Esophagus muscularis mucosa (tissue), 4 donors: ENCODE results near the gene ZNF222. TPM values are rescaled to one million over a fixed set of nuclear protein-coding genes. Genes with fewer than 3 reads are reported as not detected.
A peak's percentile ranks its signal among the peaks of the same experiment; 100 is the strongest.

Experiments used
- DNase-seq: peaks from one replicate; pipeline ENCODE4 v3.0.0-alpha.2; 2017; ENCODE audit errors: extremely low spot score
- H3K27ac ChIP-seq, 4 donors: fragments of 200-600 bp; sonication (generic); replicated peaks in 1 of 4; 1 replicate in 3 of 4; 2 replicates in 1 of 4; pipeline ENCODE4 v1.5.1; 2016 to 2019; ENCODE audit warnings: mild to moderate bottlenecking in 1 of 4
- H3K27me3 ChIP-seq, 4 donors: fragments of 200-600 bp; sonication (generic); one replicate each; pipeline versions ENCODE4 v1.5.1 to v1.6.0; 2016 to 2019
- H3K36me3 ChIP-seq, 4 donors: fragments of 200-600 bp; sonication (generic); one replicate each; pipeline ENCODE4 v1.5.1; 2016 to 2019
- H3K4me1 ChIP-seq, 4 donors: fragments of 200-600 bp; sonication (generic); one replicate each; pipeline ENCODE4 v1.5.1; 2016 to 2019
- H3K4me3 ChIP-seq, 4 donors: fragments of 200-600 bp; sonication (generic); 1 replicate in 2 of 4; 2 replicates in 2 of 4; pipeline ENCODE4 v1.5.1; 2016 to 2019; ENCODE audit warnings: mild to moderate bottlenecking in 4 of 4, moderate library complexity in 1 of 4
- H3K9me3 ChIP-seq, 4 donors: fragments of 200-600 bp; sonication (generic); 1 replicate in 3 of 4; 2 replicates in 1 of 4; pipeline ENCODE4 v1.5.1; 2016 to 2019
- EP300 ChIP-seq: sonication (generic); formaldehyde crosslinking; IDR thresholded peaks from one replicate; pipeline ENCODE4 v1.6.1; 2017; ENCODE audit warnings: antibody characterized with exemption
- POLR2A ChIP-seq: fragments of 450-650 bp; IDR thresholded peaks from one replicate; pipeline ENCODE4 v1.6.1; 2017; ENCODE audit warnings: antibody characterized with exemption, moderate library complexity, mild to moderate bottlenecking, low read depth
- POLR2AphosphoS5 ChIP-seq, 2 donors: sonication (generic); formaldehyde crosslinking; IDR thresholded peaks; one replicate each; pipeline ENCODE4 v1.6.1; 2017; ENCODE audit warnings: antibody characterized with exemption in 2 of 2
- WGBS: methylation state at CpG from one replicate; pipeline ENCODE4 v1.1.5; 2018; 5-methylcytosine and 5-hydroxymethylcytosine counted together
- intact Hi-C: fragments of 100-400 bp; cut with DNase I; formaldehyde crosslinking; loops from one replicate; pipeline ENCODE4 v1.15.1; 2023
- total RNA-seq, 4 donors: library from RNA; depleted of rRNA; stranded (reverse); fragments of >200 nt; gene quantifications; one replicate each; pipeline versions ENCODE4 v1.1.0 to v1.2.1, GENCODE V29; 2016
- TF ChIP-seq, protein P1 (sequence below), 3 experiments: fragments of 200-600 bp in 2 of 3; fragments of 450-650 bp in 1 of 3; sonication (generic) in 2 of 3; IDR thresholded peaks; one replicate each; pipeline ENCODE4 v1.5.1; 2017 to 2019; ENCODE audit warnings: antibody characterized with exemption in 3 of 3, mild to moderate bottlenecking in 2 of 3, moderate library complexity in 1 of 3

ZNF222 gene
- total RNA-seq, 4 donors from 2014 or later, result 1.2 to 3.8 (median 2.3) TPM

DNA sequence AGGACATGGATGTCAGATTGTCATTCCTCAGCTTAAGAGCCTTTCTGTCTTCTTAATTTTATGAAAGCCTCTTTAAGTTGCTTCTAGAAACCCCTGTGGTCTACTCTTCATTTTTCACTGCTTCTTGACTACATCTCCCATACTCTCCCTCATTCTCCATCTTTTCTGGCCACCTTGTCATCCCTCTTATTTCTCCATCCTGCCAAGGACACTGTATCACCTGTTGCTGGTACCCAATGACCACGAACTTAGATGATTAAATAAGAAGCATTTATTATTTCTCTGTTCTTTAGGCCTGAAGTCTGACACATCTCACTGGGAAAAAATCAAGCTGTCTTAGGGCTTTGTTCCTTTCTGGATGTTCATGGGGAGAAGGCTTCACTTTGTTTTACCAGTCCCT lies 35.9 kb downstream of the ZNF222 start:
- no peak overlapping the region for H3K4me3 ChIP-seq
- H3K9me3 ChIP-seq, result peaks cover 0 to 46% (median 20%) of the 10 kb centered on the region in 4 donors
- no peak for DNase-seq
- intact Hi-C loops, result no loop called here
- H3K4me1 ChIP-seq, result no peaks in the 10 kb centered on the region
- 88% methylated on average over 1 of the region's 1 CpG for WGBS
- H3K36me3 ChIP-seq, result peaks cover 41 to 95% (median 77%) of the 10 kb centered on the region in 4 donors
- H3K27me3 ChIP-seq, result no peaks in the 10 kb centered on the region
- H3K27ac ChIP-seq, result no peak overlapping the region
- TF ChIP-seq POLR2A, result no peak
- no peak for TF ChIP-seq EP300
- no peak for TF ChIP-seq POLR2AphosphoS5 (IDR thresholded peaks at IDR 0.05)
- TF ChIP-seq, protein P1, sequence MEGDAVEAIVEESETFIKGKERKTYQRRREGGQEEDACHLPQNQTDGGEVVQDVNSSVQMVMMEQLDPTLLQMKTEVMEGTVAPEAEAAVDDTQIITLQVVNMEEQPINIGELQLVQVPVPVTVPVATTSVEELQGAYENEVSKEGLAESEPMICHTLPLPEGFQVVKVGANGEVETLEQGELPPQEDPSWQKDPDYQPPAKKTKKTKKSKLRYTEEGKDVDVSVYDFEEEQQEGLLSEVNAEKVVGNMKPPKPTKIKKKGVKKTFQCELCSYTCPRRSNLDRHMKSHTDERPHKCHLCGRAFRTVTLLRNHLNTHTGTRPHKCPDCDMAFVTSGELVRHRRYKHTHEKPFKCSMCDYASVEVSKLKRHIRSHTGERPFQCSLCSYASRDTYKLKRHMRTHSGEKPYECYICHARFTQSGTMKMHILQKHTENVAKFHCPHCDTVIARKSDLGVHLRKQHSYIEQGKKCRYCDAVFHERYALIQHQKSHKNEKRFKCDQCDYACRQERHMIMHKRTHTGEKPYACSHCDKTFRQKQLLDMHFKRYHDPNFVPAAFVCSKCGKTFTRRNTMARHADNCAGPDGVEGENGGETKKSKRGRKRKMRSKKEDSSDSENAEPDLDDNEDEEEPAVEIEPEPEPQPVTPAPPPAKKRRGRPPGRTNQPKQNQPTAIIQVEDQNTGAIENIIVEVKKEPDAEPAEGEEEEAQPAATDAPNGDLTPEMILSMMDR (IDR thresholded peaks at IDR 0.05), result no peak

DNA sequence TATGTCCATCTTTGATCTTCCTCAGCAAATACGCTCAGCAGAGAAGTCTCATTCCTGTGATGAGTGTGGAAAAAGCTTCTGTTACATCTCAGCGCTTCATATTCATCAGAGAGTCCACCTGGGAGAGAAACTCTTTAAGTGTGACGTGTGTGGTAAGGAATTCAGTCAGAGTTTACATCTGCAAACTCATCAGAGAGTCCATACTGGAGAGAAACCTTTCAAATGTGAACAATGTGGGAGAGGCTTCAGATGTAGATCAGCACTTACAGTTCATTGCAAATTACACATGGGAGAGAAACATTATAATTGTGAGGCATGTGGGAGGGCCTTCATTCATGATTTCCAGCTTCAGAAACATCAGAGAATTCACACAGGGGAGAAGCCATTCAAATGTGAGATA lies 41.1 kb downstream of the ZNF222 start:
- Histone ChIP-seq H3K9me3 (peaks cover 0 to 66% (median 38%) of the 10 kb centered on the region in 4 donors), H3K27ac (no peak overlapping the region), H3K36me3 (peaks cover 29 to 68% (median 58%) of the 10 kb centered on the region in 4 donors), H3K4me1 (peaks cover 0 to 3% (median 1%) of the 10 kb centered on the region in 4 donors), H3K27me3 (no peaks in the 10 kb centered on the region), H3K4me3 (no peak overlapping the region)
- no peak for DNase-seq
- 77% methylated on average over 3 of the region's 3 CpGs for WGBS
- intact Hi-C loops, result no loop called here
- no peak for TF ChIP-seq EP300
- TF ChIP-seq, protein P1 (IDR thresholded peaks at IDR 0.05), result no peak
- TF ChIP-seq POLR2A, result no peak
- no peak for TF ChIP-seq POLR2AphosphoS5 (IDR thresholded peaks at IDR 0.05)

DNA sequence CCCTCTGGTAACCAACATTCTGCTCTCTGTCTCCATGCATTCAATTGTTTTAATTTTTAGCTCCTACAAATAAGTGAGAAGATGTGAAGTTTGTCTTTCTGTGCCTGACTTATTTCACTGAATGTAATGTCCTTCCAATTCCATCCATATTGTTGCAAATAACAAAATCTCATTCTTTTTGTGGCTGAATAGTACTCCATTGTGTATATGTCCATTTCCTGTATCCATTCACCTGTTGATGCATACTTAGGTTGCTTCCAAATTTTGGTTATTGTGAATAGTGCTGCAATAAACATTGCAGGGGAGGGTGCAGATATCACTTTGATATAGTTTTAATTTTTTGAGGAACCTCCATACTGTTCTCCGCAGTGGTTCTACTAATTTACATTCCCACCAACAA lies 44.2 kb downstream of the ZNF222 start:
- H3K36me3 ChIP-seq, result peaks cover 10 to 37% (median 28%) of the 10 kb centered on the region in 4 donors
- H3K27me3 ChIP-seq, result no peaks in the 10 kb centered on the region
- H3K4me1 ChIP-seq, result peaks cover 13 to 20% (median 16%) of the 10 kb centered on the region in 4 donors
- intact Hi-C loops, result no loop called here
- H3K9me3 ChIP-seq, result peaks cover 0 to 51% (median 33%) of the 10 kb centered on the region in 4 donors
- DNase-seq, result no peak
- no peak overlapping the region for H3K27ac ChIP-seq
- WGBS, result 100% methylated on average over 1 of the region's 1 CpG
- H3K4me3 ChIP-seq, result no peak overlapping the region
- TF ChIP-seq, protein P1 (IDR thresholded peaks at IDR 0.05), result no peak
- TF ChIP-seq EP300 (no peak), POLR2A (no peak), POLR2AphosphoS5 (IDR thresholded peaks at IDR 0.05) (no peak)

- peaks cover 0 to 26% (median 13%) of the 10 kb centered on the region in 4 donors for H3K9me3 ChIP-seq
- no peak for TF ChIP-seq EP300
- TF ChIP-seq POLR2AphosphoS5 (IDR thresholded peaks at IDR 0.05), result peak; percentile 73 to 87
- H3K4me3 ChIP-seq, result peak within 1 kb of the TSS; percentile 54 to 75 (median 74)
- peak within 1 kb of the TSS; percentile 53 to 70 (median 66) for H3K27ac ChIP-seq
- intact Hi-C loops, result loop anchor here (2.0 to 5.0 kb wide), 2 partner anchors 23 to 40 kb away; partner anchors contain the start of genes ZNF224 and ZNF225
- peak; percentile 96 for DNase-seq
- peaks cover 13 to 20% (median 16%) of the 10 kb centered on the region in 4 donors for H3K4me1 ChIP-seq
- WGBS, result under 1% methylated on average over 40 of the region's 40 CpGs
- H3K27me3 ChIP-seq, result no peaks in the 10 kb centered on the region
- H3K36me3 ChIP-seq, result peaks cover 0 to 17% (median 11%) of the 10 kb centered on the region in 4 donors
Observed at GRCh38 chr19:44071824-44072542, 46.8 kb downstream of the ZNF222 start, which contains the start of gene ZNF284. TSS of gene ZNF284 (plus strand) at chr19:44072159. CDS start at chr19:44076390, 4,231 bp downstream.
